GM18502 (cell line): ENCODE measurements around the gene SIRT3.

Experiments used
- ATAC-seq: cut with Tn5 transposase; IDR thresholded peaks from one replicate; pipeline ENCODE4 v1.9.1; 2021; ENCODE audit warnings: mild to moderate bottlenecking; ENCODE audit not compliant: unreplicated experiment, poor library complexity

The SIRT3 gene

DNA sequence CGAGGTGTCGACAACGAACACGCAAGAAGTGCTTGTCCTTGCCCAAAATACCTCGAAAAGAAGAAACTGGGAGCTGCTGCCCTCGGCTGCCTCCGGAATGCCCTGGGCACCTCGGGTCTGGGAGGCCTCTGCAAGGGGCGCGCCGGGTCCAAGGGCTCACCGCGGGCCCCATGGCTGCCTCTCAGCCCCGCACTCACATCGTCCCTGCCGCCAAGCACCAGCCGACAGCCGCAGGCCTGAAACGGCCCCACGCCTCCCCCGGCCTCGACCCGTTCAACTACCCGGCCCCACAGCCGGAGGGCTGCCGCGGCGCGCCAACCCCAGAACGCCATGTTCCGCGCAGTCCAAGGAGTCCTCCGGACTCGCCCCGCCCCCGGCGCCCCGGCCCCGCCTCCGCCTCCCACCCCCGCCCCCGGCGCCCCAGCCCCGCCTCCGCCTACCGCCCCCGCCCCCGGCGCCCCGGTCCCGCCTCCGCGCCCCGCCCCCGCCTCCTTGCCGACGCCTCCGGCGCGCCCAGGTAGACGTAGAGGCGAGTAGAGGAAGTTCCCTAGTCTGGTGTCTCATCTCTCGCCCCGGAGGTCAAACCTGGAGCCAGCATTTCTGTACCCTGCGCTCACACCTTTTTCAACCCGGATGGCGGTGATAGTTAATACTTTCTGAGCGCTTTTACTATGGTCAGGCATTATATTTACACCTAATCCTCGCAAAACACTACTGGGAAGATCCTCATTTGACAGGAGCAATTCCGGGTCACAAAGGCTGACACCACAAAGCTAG is at the start of gene SIRT3:
SIRT3 (minus strand) TSS at position 346 of the 777 bp plus-strand sequence; CDS start at position 332, 14 bp downstream.
- peak; percentile 78 for ATAC-seq

DNA sequence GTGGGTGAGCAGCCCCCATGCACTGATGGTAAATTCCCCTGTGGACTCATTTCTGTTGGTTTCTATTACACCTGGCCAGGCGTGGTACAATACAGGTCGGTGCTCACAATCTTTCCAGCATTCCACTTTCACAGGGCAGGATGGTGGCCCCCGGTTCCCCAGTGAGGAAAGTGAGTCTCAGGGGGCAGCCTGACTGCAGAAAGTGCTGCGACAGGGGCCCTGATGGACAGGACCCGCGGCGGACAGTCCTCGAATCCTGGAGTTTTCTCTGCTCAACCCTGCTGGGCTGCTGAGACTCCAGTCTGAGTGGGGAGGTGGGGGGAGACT is 49.7 kb upstream of the SIRT3 start:
- ATAC-seq, result no peak

GRCh38 chr11:285021-285893 is 49.1 kb upstream of the SIRT3 start:
- no peak for ATAC-seq

DNA sequence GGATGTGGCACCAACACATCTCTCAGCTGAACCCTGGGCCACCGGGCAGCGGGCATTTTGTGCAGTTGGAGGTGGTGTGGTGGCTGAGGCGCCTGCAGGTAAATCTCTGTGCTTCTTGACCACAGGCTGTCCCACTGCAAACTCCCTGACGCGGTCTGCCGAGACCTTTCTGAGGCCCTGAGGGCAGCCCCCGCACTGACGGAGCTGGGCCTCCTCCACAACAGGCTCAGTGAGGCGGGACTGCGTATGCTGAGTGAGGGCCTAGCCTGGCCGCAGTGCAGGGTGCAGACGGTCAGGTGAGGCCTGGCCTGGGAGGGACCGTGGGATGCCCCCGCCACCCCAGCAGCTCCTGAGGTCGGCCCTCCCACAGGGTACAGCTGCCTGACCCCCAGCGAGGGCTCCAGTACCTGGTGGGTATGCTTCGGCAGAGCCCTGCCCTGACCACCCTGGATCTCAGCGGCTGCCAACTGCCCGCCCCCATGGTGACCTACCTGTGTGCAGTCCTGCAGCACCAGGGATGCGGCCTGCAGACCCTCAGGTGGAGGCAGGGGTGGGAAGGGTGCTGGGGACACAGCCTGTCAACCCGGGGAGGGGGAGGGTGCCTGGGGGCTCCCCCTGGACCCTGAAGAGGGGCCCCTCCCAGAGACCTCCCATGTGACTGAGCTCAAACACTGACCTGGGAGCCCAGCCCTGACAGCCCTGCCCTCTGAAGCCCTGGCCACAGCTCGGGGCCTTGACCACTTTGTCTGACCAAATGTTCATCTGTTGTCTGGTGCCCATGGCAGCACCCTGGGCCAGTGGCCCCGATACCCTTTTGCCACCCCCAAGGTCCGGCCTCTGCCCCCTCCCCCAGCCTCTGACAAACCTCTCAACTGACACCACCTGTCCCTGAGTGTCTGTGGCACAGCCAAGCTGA is 48.2 kb upstream of the SIRT3 start:
- no peak for ATAC-seq

- no peak for ATAC-seq
These were observed 47.4 kb upstream of the SIRT3 start for GRCh38 chr11:283405-284104.

DNA sequence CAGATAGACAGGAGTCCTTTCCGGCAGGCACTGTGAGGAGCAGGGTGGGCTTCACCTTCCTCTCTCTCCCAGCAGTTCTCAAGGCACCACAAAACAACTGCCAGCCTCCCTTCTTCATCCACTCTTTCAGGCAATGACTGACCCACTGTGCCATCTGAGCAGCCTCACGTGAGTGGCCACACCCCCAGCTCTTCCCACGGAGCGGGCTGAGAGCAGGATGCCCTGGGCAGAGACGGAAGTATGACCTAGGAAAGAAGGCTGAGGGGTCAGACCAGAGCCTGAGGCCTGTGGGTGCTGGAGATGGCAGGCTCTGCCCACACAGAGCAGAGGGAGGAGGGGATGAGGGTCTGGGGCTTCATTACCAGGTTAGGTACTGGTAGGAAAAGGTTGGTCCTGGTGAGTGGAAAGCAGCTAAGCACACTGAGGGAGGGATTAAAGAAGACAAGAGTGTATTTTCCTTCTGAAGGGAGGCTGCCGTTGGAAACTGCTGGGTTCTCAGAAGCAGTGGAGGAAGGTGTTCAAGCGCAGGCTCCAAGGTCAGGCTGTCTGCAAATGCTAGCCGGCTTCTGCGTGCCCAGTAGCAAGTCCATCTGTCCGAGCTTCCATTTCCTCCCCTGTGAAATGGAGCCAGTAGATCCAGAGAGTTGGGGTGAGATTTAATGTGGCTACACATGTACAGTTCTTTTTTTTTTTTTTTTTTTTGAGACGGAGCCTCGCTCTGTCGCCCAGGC is 46.7 kb upstream of the SIRT3 start:
- no peak for ATAC-seq

- no peak for ATAC-seq
These were observed 46.0 kb upstream of the SIRT3 start for GRCh38 chr11:282171-282570.

DNA sequence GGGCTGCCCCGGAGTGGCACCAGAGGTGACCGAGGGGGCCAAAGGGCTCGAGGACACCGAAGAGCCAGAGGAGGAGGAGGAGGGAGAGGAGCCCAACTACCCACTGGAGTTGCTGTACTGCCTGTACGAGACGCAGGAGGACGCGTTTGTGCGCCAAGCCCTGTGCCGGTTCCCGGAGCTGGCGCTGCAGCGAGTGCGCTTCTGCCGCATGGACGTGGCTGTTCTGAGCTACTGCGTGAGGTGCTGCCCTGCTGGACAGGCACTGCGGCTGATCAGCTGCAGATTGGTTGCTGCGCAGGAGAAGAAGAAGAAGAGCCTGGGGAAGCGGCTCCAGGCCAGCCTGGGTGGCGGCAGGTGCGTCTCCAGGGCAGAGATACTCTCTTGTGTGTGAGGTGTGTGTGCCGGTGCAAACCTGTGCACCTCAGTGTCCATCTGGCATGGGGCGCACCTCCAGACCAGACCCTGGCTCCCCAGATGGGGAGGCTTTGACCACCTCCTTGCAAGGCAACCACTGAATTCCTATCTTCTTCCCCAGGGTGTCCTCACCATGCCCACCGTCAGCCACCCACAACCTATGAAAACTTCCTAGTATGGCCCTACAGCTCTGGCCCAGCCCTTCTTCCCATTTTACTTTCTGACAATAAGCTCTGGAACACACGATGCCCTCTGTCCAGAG is 45.5 kb upstream of the SIRT3 start:
- no peak for ATAC-seq

DNA sequence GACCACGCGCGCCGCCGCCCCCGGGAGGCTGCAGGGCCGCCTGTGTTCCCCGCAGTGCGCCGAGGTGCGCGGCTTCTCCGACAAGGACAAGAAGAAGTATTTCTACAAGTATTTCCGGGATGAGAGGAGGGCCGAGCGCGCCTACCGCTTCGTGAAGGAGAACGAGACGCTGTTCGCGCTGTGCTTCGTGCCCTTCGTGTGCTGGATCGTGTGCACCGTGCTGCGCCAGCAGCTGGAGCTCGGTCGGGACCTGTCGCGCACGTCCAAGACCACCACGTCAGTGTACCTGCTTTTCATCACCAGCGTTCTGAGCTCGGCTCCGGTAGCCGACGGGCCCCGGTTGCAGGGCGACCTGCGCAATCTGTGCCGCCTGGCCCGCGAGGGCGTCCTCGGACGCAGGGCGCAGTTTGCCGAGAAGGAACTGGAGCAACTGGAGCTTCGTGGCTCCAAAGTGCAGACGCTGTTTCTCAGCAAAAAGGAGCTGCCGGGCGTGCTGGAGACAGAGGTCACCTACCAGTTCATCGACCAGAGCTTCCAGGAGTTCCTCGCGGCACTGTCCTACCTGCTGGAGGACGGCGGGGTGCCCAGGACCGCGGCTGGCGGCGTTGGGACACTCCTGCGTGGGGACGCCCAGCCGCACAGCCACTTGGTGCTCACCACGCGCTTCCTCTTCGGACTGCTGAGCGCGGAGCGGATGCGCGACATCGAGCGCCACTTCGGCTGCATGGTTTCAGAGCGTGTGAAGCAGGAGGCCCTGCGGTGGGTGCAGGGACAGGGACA is 44.8 kb upstream of the SIRT3 start:
- no peak for ATAC-seq

DNA sequence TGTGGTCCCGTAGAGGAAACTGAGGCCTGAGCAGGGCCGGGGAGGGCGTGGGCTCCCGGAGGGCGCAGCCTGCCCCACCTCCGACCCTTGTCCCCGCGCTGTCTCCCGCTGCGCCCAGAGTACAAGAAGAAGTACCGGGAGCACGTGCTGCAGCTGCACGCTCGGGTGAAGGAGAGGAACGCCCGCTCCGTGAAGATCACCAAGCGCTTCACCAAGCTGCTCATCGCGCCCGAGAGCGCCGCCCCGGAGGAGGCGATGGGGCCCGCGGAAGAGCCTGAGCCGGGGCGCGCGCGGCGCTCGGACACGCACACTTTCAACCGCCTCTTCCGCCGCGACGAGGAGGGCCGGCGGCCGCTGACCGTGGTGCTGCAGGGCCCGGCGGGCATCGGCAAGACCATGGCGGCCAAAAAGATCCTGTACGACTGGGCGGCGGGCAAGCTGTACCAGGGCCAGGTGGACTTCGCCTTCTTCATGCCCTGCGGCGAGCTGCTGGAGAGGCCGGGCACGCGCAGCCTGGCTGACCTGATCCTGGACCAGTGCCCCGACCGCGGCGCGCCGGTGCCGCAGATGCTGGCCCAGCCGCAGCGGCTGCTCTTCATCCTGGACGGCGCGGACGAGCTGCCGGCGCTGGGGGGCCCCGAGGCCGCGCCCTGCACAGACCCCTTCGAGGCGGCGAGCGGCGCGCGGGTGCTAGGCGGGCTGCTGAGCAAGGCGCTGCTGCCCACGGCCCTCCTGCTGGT is 44.0 kb upstream of the SIRT3 start:
- no peak for ATAC-seq

DNA sequence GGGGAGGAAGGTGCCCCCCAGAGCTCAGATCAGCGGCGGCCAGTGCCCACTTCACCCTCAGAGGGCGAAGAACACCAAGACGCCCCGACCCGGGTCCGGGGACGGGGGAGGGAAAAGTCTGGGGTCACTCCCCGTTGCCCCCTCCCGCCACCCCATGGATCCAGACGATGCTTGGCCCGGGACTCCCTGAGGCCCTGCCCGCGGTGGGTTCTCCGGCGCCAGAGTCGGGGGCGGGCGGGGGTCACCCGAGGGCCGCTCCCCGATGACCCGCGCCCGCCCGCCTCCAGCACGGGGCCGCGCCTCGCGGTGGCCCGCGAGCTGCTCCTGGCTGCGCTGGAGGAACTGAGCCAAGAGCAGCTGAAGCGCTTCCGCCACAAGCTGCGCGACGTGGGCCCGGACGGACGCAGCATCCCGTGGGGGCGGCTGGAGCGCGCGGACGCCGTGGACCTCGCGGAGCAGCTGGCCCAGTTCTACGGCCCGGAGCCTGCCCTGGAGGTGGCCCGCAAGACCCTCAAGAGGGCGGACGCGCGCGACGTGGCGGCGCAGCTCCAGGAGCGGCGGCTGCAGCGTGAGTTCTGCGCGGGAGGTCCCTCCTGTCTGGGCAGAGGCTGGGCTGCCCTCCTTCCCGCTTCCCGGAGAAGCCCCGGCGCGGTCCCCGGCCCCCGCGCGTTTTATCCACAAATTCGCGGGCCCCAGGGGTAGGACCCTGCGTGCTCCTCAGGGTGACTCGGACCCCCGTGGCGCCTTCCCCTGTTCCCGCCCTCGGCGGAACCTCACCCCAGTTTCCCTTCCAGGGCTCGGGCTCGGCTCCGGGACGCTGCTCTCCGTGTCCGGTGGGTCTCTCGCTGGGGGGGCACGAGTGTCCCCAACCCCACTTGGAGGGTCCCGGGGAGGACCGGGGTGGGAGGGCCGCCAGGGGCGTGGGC is 43.2 kb upstream of the SIRT3 start:
- ATAC-seq, result no peak

DNA sequence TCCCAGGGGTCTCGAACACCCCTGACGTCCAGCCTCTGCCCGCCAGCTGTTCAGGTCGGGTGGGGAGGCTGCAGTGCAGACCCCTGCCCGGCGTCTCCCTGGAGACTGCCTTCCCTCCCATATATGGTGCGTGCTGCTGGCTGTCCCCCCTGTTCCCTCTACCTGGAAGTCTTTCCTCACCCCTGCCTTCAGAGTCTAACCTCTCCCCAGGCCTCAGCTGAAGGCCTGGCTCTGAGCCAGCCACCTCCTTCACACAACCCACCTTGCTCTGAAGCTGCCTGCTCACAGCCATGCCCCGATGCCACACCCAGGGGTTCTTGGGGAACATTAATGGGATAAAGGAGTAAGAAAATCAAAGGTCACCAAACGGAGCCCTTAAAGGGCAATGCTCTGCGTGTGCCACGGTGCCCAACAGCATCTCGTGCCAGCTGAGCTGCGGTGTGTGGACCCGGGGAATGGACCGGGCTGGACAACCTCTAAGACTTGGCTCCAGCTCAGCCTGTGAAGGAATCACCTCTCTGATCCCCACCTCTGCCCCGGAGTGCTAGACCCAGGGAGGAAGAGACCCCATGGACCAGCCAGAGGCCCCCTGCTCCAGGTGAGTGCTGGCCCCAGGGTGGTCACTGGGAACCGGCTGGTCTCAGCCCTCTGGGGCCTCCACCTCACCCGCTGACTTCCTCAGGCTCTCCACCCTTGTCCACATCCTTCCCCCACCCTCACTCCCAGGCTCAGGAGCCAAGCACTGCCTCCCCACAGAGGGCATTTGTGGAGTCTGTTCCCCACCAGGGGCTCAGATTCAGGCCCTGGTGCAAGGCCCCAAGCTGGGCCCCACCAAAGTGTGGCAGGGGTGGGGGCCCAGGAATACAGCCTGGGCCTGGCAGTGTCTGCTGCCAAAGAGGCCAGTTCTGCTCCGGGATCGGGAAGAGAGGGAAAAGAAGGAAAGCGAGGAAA is 42.1 kb upstream of the SIRT3 start, which contains the start of gene NLRP6:
NLRP6 (plus strand) TSS at position 407 of the 951 bp plus-strand sequence; CDS start at position 570, 163 bp downstream.
- ATAC-seq, result no peak

- ATAC-seq, result no peak
These were observed 40.1 kb upstream of the SIRT3 start for GRCh38 chr11:276219-276618.

GRCh38 chr11:272931-273198 is 36.7 kb upstream of the SIRT3 start:
- no peak for ATAC-seq

GRCh38 chr11:272195-272930 is 36.2 kb upstream of the SIRT3 start:
- no peak for ATAC-seq
